ENCODE data around the gene PCDHA1.

PCDHA1 gene

GRCh38 chr5:141041427-141041785, 255.5 kb downstream of the PCDHA1 start:
- DNase-seq (ENCODE audit: low read depth, low spot score): no peak

GRCh38 chr5:141042555-141042954, 256.6 kb downstream of the PCDHA1 start:
- no peak for DNase-seq (ENCODE audit: low read depth, low spot score)

GRCh38 chr5:141050622-141051520, 264.9 kb downstream of the PCDHA1 start, which contains the start of gene PCDHB1:
TSS of gene PCDHB1 (plus strand) at chr5:141051374. CDS start at chr5:141051471, 97 bp downstream.
- DNase-seq (ENCODE audit: low read depth, low spot score): no peak

GRCh38 chr5:141051521-141051866, 265.6 kb downstream of the PCDHA1 start:
- no peak for DNase-seq (ENCODE audit: low read depth, low spot score)
